Karpas-422 (cell line): ENCODE measurements around the gene TMED5. TPM values are rescaled to one million over a fixed set of nuclear protein-coding genes. Genes with fewer than 3 reads are reported as not detected.
"Not testable (repeated sequence)": the region's sequence is repeated elsewhere in the genome, so short reads cannot be mapped to it uniquely, and the experiment has no call there.

Experiments
- DNase-seq: peaks from one replicate; pipeline ENCODE4 v3.0.0-alpha.2; 2015
- H2AFZ ChIP-seq: fragments of 200-600 bp; sonication (generic); 2 replicates; pipeline ENCODE4 v1.6.1; 2014; ENCODE audit warnings: antibody characterized with exemption, low read length, mixed read lengths
- H3K27ac ChIP-seq: fragments of 200-600 bp; sonication (generic); 2 replicates; pipeline ENCODE4 v1.5.1; 2014; ENCODE audit warnings: mild to moderate bottlenecking, low read length, moderate library complexity
- H3K27me3 ChIP-seq: fragments of 200-600 bp; sonication (generic); 2 replicates; pipeline ENCODE4 v1.6.1; 2014; ENCODE audit warnings: low read length, mixed read lengths
- H3K36me3 ChIP-seq: fragments of 200-600 bp; sonication (generic); 2 replicates; pipeline ENCODE4 v1.6.1; 2014; ENCODE audit warnings: low read length, mixed read lengths; ENCODE audit not compliant: insufficient read depth
- H3K4me1 ChIP-seq: fragments of 200-600 bp; sonication (generic); 2 replicates; pipeline ENCODE4 v1.6.1; 2014; ENCODE audit warnings: mild to moderate bottlenecking, low read length, mixed read lengths
- H3K4me2 ChIP-seq: fragments of 200-600 bp; sonication (generic); 2 replicates; pipeline ENCODE4 v1.6.1; 2014; ENCODE audit warnings: low read length, low read depth, mild to moderate bottlenecking; ENCODE audit not compliant: poor library complexity, severe bottlenecking
- H3K4me3 ChIP-seq: fragments of 200-600 bp; sonication (generic); 2 replicates; pipeline ENCODE4 v1.5.1; 2014; ENCODE audit warnings: mild to moderate bottlenecking, antibody characterized with exemption, low read length, mixed read lengths
- H3K79me2 ChIP-seq: fragments of 200-600 bp; sonication (generic); 2 replicates; pipeline ENCODE4 v1.6.1; 2014; ENCODE audit warnings: mild to moderate bottlenecking, low read length, mixed read lengths
- H3K9ac ChIP-seq: fragments of 200-600 bp; sonication (generic); 2 replicates; pipeline ENCODE4 v1.6.0; 2014; ENCODE audit warnings: low read length
- H3K9me2 ChIP-seq: fragments of 200-600 bp; sonication (generic), shearing (Covaris generic); replicated peaks from 2 replicates; pipeline ENCODE4 v1.6.0; 2014; ENCODE audit warnings: mild to moderate bottlenecking, low read length, moderate library complexity; ENCODE audit not compliant: insufficient read depth
- H3K9me3 ChIP-seq: fragments of 300-700, 200-600 bp; sonication (generic); 2 replicates; pipeline ENCODE4 v1.6.1; 2014; ENCODE audit warnings: low read length, mixed read lengths
- H4K20me1 ChIP-seq: fragments of 200-600 bp; sonication (generic); 2 replicates; pipeline ENCODE4 v1.6.1; 2014; ENCODE audit warnings: mild to moderate bottlenecking, antibody characterized with exemption, low read length, low read depth; ENCODE audit not compliant: insufficient read depth
- total RNA-seq: library from RNA; depleted of rRNA; stranded (reverse); fragments of >200 nt; shearing (Covaris generic); gene quantifications from 2 replicates; pipeline ENCODE4 v1.2.3, GENCODE V29; 2014; ENCODE audit warnings: low replicate concordance

The TMED5 gene
- total RNA-seq, 1 experiment from 2014 or later: 73.6 TPM

DNA sequence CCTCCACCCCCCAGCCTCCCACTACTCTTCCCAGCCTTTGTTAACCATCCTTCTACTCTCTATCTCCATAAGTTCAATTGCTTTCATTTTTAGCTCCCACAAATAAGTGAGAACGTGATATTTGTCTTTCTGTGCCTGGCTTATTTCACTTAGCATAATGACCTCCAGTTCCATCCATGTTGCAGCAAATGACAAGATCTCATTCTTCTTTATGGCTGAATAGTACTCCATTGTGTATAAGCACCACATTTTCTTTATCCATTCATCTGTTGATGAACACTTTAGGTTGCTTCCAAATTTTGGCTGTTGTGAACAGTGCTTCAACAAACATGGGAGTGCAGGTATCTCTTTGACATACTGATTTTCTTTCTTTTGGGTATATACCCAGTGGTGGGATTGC lies 14.3 kb downstream of the TMED5 start:
- H3K27ac ChIP-seq, H3K9ac ChIP-seq, H3K4me2 ChIP-seq, H3K4me3 ChIP-seq, H3K9me3 ChIP-seq, H3K36me3 ChIP-seq, H3K9me2 ChIP-seq, H3K4me1 ChIP-seq, H4K20me1 ChIP-seq, DNase-seq, H2AFZ ChIP-seq, H3K27me3 ChIP-seq: not testable (repeated sequence)
- H3K79me2 ChIP-seq: peaks cover 91% of the 10 kb centered on the region

DNA sequence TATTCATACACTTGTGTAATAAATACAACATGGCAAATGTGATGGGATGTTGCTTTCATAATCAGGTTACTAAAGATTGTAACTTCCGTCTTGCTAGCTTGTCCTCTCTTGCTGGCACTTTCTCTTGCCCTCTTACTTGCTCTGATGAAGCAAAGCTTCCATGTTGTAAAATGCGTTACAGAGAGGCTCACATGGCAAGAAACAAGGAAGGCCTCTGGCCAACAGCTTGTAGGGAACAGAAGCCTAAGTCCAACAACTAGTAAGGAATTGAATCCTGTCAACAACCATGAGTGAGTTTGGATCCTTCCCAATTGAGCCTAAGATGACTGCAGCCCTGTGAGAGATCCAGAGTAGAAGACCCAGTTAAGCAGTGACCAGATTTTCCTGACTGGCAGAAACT lies 15.4 kb downstream of the TMED5 start:
- H4K20me1 ChIP-seq: no peaks in the 10 kb centered on the region
- no peak overlapping the region for H2AFZ ChIP-seq
- no peak overlapping the region for H3K27ac ChIP-seq
- H3K9me3 ChIP-seq: no peaks in the 10 kb centered on the region
- no peaks in the 10 kb centered on the region for H3K9me2 ChIP-seq
- H3K4me3 ChIP-seq: no peak overlapping the region
- H3K79me2 ChIP-seq: peaks cover 82% of the 10 kb centered on the region
- peaks cover 9% of the 10 kb centered on the region for H3K4me1 ChIP-seq
- H3K36me3 ChIP-seq: peaks cover 6% of the 10 kb centered on the region; the same call in 1 of the 2 replicates
- DNase-seq: no peak
- H3K9ac ChIP-seq: no peak overlapping the region
- H3K4me2 ChIP-seq: no peak overlapping the region
- H3K27me3 ChIP-seq: no peaks in the 10 kb centered on the region

DNA sequence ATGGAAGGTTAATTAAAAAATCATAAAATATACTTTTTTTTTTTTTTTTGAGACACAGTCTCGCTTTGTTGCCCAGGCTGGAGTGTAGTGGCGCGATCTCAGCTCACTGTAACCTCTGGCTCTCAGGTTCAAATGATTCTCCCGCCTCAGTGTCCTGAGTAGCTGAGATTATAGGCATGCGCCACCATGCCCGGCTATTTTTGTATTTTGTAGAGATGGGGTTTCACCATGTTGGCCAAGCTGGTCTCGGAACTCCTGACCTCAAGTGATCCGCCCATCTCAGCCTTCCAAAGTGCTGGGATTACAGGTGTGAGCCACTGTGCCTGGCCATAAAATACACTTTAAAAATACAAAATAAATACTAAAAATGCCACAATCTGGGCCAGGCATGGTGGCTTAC lies 16.9 kb downstream of the TMED5 start:
- H3K9me2 ChIP-seq, H4K20me1 ChIP-seq, H3K36me3 ChIP-seq, H3K27me3 ChIP-seq, H3K9me3 ChIP-seq, H3K4me3 ChIP-seq, H3K27ac ChIP-seq, H3K4me2 ChIP-seq, H2AFZ ChIP-seq, H3K9ac ChIP-seq, H3K4me1 ChIP-seq, DNase-seq: not testable (repeated sequence)
- peaks cover 73% of the 10 kb centered on the region for H3K79me2 ChIP-seq

DNA sequence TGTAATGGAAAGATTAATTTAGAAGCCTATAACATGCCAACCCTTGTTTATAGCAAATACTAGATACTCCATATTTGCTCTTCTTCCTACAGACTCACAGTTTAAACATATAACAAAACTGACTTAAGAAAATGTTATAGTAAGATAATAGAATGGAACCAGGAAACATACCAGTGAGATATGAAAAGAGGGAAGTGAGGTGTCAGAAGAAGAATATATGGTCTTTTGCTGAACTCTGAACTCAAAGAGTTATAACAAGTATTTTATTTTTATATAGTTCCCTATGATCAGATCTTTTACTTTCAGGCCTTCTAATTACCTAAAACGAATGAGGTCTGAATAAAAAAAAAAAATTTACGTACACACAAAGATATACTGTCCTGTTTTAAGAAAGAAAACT lies 20.9 kb downstream of the TMED5 start:
- Histone ChIP-seq H4K20me1 (no peaks in the 10 kb centered on the region), H3K9ac (no peak overlapping the region), H3K79me2 (peaks cover 36% of the 10 kb centered on the region), H2AFZ (no peak overlapping the region), H3K27me3 (no peaks in the 10 kb centered on the region), H3K4me1 (peaks cover 9% of the 10 kb centered on the region), H3K9me3 (no peaks in the 10 kb centered on the region), H3K4me2 (no peak overlapping the region), H3K36me3 (peaks cover 9% of the 10 kb centered on the region), H3K4me3 (no peak overlapping the region), H3K9me2 (no peaks in the 10 kb centered on the region), H3K27ac (no peak overlapping the region)
- DNase-seq: no peak

DNA sequence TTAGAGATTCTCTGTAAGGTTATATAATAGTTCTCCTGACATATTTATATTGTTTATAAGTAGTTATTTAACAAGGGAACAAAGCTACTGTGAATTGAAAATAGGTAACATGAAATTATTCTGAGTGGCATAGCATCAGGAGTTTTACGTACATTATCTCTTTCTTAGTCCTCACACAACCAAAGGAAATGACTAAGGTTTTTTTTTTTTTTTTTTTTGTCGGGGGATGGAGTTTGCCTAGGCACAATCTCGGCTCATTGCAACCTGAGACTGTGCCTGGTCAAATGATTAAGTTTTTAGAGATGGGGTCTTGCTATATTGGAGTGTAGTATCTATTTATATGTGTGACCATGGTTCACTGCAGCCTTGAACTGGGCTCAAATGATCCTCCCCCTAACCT lies 24.9 kb downstream of the TMED5 start:
- Histone ChIP-seq H3K9me2 (no peaks in the 10 kb centered on the region), H3K4me3 (no peak overlapping the region), H3K79me2 (peaks cover 13% of the 10 kb centered on the region; the same call in 1 of the 2 replicates), H3K4me1 (peaks cover 8% of the 10 kb centered on the region; the same call in 1 of the 2 replicates), H3K27me3 (no peaks in the 10 kb centered on the region), H3K9ac (no peak overlapping the region), H3K4me2 (no peak overlapping the region), H2AFZ (no peak overlapping the region), H4K20me1 (no peaks in the 10 kb centered on the region), H3K27ac (no peak overlapping the region), H3K9me3 (no peaks in the 10 kb centered on the region), H3K36me3 (peaks cover 17% of the 10 kb centered on the region)
- DNase-seq: no peak

DNA sequence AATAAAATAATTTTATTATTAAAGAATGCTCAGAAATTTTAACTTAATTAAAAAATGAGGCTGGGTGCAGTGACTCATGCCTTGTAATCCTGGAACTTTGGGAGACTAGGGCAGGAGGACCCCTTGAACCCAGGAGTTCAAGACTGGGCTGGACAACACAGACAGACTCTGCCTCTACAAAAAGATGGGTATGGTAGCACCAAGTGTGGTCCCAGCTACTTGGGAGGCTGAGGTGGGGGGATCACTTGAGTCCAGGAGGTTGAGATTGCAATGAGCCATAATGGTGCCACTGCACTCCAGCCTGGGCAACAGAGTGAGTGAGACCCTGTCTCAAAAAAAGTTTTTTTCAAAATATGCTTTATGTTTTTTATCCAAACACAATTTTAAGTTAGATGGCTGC lies 25.3 kb downstream of the TMED5 start:
- H3K79me2 ChIP-seq: peaks cover 13% of the 10 kb centered on the region; the same call in 1 of the 2 replicates
- H3K4me1 ChIP-seq: peaks cover 8% of the 10 kb centered on the region; the same call in 1 of the 2 replicates
- no peak for DNase-seq
- peaks cover 17% of the 10 kb centered on the region for H3K36me3 ChIP-seq
- H3K9me2 ChIP-seq: no peaks in the 10 kb centered on the region
- no peaks in the 10 kb centered on the region for H3K9me3 ChIP-seq
- no peak overlapping the region for H3K9ac ChIP-seq
- no peaks in the 10 kb centered on the region for H3K27me3 ChIP-seq
- no peak overlapping the region for H3K4me3 ChIP-seq
- H4K20me1 ChIP-seq: no peaks in the 10 kb centered on the region
- H3K27ac ChIP-seq: no peak overlapping the region
- no peak overlapping the region for H3K4me2 ChIP-seq
- no peak overlapping the region for H2AFZ ChIP-seq

DNA sequence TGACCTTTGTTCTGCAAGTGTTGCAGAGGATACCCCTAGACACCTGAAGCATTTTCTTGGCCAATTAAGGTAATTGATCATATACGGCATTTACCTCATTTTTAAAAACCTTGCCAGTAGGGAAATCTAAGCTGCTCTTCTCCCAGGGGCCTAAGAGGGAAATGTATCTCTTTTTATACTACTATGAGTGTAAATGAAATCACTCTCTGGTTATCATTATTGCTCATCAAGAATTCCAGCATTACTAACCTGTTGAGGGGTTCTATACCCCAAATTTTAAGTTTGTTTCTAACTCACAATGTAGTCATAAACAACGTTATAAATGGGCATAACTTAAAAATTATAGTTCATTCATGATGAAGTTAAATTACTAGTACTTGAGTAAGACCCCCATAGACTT lies 27.4 kb downstream of the TMED5 start:
- no peaks in the 10 kb centered on the region for H3K9me3 ChIP-seq
- no peak overlapping the region for H3K4me3 ChIP-seq
- no peaks in the 10 kb centered on the region for H3K9me2 ChIP-seq
- H2AFZ ChIP-seq: no peak overlapping the region
- peaks cover 8% of the 10 kb centered on the region; the same call in 1 of the 2 replicates for H3K79me2 ChIP-seq
- H3K4me1 ChIP-seq: peaks cover 8% of the 10 kb centered on the region; the same call in 1 of the 2 replicates
- H3K27ac ChIP-seq: no peak overlapping the region
- H4K20me1 ChIP-seq: no peaks in the 10 kb centered on the region
- H3K27me3 ChIP-seq: no peaks in the 10 kb centered on the region
- no peak overlapping the region for H3K4me2 ChIP-seq
- H3K9ac ChIP-seq: no peak overlapping the region
- no peak for DNase-seq
- peaks cover 15% of the 10 kb centered on the region; the same call in 1 of the 2 replicates for H3K36me3 ChIP-seq

DNA sequence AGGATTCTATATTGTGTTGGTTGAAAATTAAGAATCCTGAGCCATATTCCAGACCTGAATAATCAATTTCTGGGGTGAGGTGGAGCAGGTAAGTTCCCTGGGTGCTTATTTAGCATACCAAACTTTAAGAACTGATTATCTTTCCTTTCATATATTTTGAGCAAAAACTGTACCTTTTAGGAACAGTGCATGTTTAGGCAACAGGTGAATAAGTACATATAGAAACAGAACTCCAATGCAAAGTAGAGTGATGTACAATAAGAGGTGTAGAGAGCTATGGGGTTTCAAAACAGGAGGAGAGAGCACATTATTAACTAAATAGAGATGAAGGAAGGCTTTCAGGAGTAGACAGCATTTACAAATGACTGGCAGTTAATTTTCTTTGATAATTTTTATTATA lies 28.7 kb downstream of the TMED5 start:
- no peak overlapping the region for H3K27ac ChIP-seq
- peaks cover 15% of the 10 kb centered on the region; the same call in 1 of the 2 replicates for H3K36me3 ChIP-seq
- no peaks in the 10 kb centered on the region for H3K9me2 ChIP-seq

More for the DNA sequence above, 28.7 kb downstream of the TMED5 start:
- DNase-seq: no peak
- no peak overlapping the region for H3K9ac ChIP-seq
- H4K20me1 ChIP-seq: no peaks in the 10 kb centered on the region
- H3K4me3 ChIP-seq: no peak overlapping the region
- H3K4me1 ChIP-seq: peaks cover 8% of the 10 kb centered on the region; the same call in 1 of the 2 replicates
- no peak overlapping the region for H3K4me2 ChIP-seq
- H3K27me3 ChIP-seq: no peaks in the 10 kb centered on the region
- no peak overlapping the region for H2AFZ ChIP-seq
- H3K79me2 ChIP-seq: peaks cover 8% of the 10 kb centered on the region; the same call in 1 of the 2 replicates
- H3K9me3 ChIP-seq: no peaks in the 10 kb centered on the region
